Liver (tissue), 9 donors: ENCODE measurements around the gene TAF15. TPM values are rescaled to one million over a fixed set of nuclear protein-coding genes. Genes with fewer than 3 reads are reported as not detected.

Source experiments
- DNase-seq: peaks from one replicate; pipeline ENCODE4 v3.0.0-alpha.2; 2017; ENCODE audit warnings: low spot score
- H3K27ac ChIP-seq, 2 donors: one replicate each; pipeline ENCODE4 v1.7.0; 2013; ENCODE audit warnings: inconsistent platforms in 2 of 2, low read length in 2 of 2, control low read depth in 1 of 2, low read depth in 1 of 2, mild to moderate bottlenecking in 1 of 2
- H3K27me3 ChIP-seq, 4 donors: one replicate each; pipeline versions ENCODE4 v1.6.1 to v1.7.0; 2013; ENCODE audit warnings: low read length in 3 of 4, inconsistent platforms in 1 of 4, mild to moderate bottlenecking in 1 of 4, moderate library complexity in 1 of 4; ENCODE audit not compliant: control insufficient read depth in 4 of 4, insufficient read depth in 4 of 4
- H3K36me3 ChIP-seq, 4 donors: one replicate each; pipeline versions ENCODE4 v1.6.1 to v1.7.0; 2013; ENCODE audit warnings: low read length in 3 of 4, mild to moderate bottlenecking in 3 of 4, low read depth in 1 of 4, moderate library complexity in 1 of 4; ENCODE audit not compliant: control insufficient read depth in 4 of 4, insufficient read depth in 3 of 4
- H3K4me1 ChIP-seq, 4 donors: one replicate each; pipeline versions ENCODE4 v1.6.1 to v1.7.0; 2013; ENCODE audit warnings: low read length in 3 of 4, mild to moderate bottlenecking in 3 of 4, moderate library complexity in 1 of 4; ENCODE audit not compliant: control insufficient read depth in 4 of 4, insufficient read depth in 4 of 4
- H3K4me3 ChIP-seq, 3 donors: one replicate each; pipeline versions ENCODE4 v1.6.1 to v1.7.0; 2013; ENCODE audit warnings: low read length in 3 of 3, control low read depth in 1 of 3, low read depth in 1 of 3, mild to moderate bottlenecking in 1 of 3
- H3K9ac ChIP-seq, 2 donors: one replicate each; pipeline ENCODE4 v1.7.0; 2013; ENCODE audit warnings: low read length in 2 of 2, mild to moderate bottlenecking in 2 of 2, moderate library complexity in 2 of 2, control low read depth in 1 of 2, low read depth in 1 of 2
- H3K9me3 ChIP-seq, 4 donors: one replicate each; pipeline versions ENCODE4 v1.6.1 to v1.7.0; 2013; ENCODE audit warnings: low read length in 3 of 4; ENCODE audit not compliant: control insufficient read depth in 4 of 4
- HNF4G ChIP-seq: IDR thresholded peaks from 2 replicates; pipeline ENCODE4 v1.6.1; 2016; ENCODE audit warnings: antibody characterized with exemption
- NR2F2 ChIP-seq: IDR thresholded peaks from 2 replicates; pipeline ENCODE4 v1.6.1; 2016; ENCODE audit warnings: antibody characterized with exemption
- RAD21 ChIP-seq, 2 donors: IDR thresholded peaks; 2 replicates each; pipeline ENCODE4 v1.6.1; 2016; ENCODE audit warnings: antibody characterized with exemption in 2 of 2, mild to moderate bottlenecking in 2 of 2
- SP1 ChIP-seq: IDR thresholded peaks from 2 replicates; pipeline ENCODE4 v1.6.1; 2018; ENCODE audit warnings: antibody characterized with exemption, mild to moderate bottlenecking
- TAF1 ChIP-seq: conservative IDR thresholded peaks from 2 replicates; pipeline ENCODE4 v1.6.1; 2016; ENCODE audit warnings: antibody characterized with exemption, mild to moderate bottlenecking
- YY1 ChIP-seq: IDR thresholded peaks from 2 replicates; pipeline ENCODE4 v1.6.1; 2016; ENCODE audit warnings: antibody characterized with exemption, mild to moderate bottlenecking
- WGBS: extraction: QIAGEN DNeasy Blood & Tissue Kit; methylation state at CpG from one replicate; pipeline ENCODE4 v1.1.7; 2013; 5-methylcytosine and 5-hydroxymethylcytosine counted together
- polyA plus RNA-seq, 2 donors: library from polyadenylated mRNA; stranded (reverse) in 1 of 2; unstranded in 1 of 2; fragments of 200-250 nt in 1 of 2; fragments of >200 nt in 1 of 2; fragmentation: Nextera tagmentation in 1 of 2; extraction: Ambion mirVana in 1 of 2; gene quantifications; one replicate each; pipeline versions ENCODE4 v1.2.1 to v1.2.3, GENCODE V29; 2013 to 2015
- total RNA-seq, 2 donors: library from RNA; depleted of rRNA; stranded (reverse); fragments of >200 nt; gene quantifications; one replicate each; pipeline ENCODE4 v1.2.3, GENCODE V29; 2014
- TF ChIP-seq, protein P1 (sequence below): IDR thresholded peaks from 2 replicates; pipeline ENCODE4 v1.6.1; 2016; ENCODE audit warnings: antibody characterized with exemption
- TF ChIP-seq, protein P2 (sequence below): fragments of 150-350 bp; IDR thresholded peaks from 2 replicates; pipeline ENCODE4 v1.5.1; 2017; ENCODE audit warnings: improper control_type of control experiment, low read depth, low read length; ENCODE audit not compliant: missing input control
- donor health status: healthy.
- donor health status: healthy.
- donor health status: healthy.
- donor health status: healthy.
- donor health status: healthy.

The TAF15 gene
- total and polyA plus RNA-seq, 4 donors, result 13.5 to 75.0 (median 67.6) TPM

DNA sequence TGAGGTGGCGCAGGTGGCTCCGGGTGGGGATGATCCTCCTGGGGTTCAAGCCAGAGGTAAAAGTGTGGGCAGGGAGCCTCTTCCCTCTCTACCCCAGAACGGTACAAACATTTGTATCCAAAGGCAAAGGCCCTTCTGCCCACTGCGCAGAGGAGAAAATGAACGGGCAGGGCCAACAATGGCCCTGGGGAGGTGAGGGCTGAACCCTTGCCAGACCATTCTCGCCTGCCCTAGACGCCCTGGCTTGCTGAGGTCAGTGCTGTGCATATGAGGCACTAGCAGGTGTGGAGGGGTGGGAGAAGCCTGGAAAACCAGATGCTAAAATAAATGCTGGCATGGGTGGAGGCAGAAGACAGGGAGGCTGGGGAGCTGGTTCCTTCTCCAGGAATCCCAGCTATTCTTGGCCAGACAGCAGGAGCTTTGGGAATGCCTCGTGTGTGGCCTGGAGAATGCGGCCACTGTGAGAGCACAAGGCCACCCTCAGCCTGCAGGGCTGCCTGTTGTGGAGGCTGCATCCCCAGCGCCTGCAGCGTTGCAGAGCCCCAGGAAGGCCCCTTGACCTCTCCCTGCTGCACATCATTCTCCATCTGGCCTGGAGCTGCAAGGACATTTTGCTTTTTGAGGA, 44.1 kb upstream of the TAF15 start:
- no peak for DNase-seq
- H3K9ac ChIP-seq, result no peak overlapping the region
- H3K9me3 ChIP-seq, result no peaks in the 10 kb centered on the region
- H3K36me3 ChIP-seq, result no peaks in the 10 kb centered on the region
- no peak overlapping the region for H3K4me3 ChIP-seq
- H3K27me3 ChIP-seq, result no peaks in the 10 kb centered on the region
- WGBS, result 86% methylated on average over 11 of the region's 11 CpGs
- H3K4me1 ChIP-seq, result peaks cover 2 to 12% (median 6%) of the 10 kb centered on the region in 4 donors
- H3K27ac ChIP-seq, result no peak overlapping the region
- no peak for TF ChIP-seq SP1
- TF ChIP-seq YY1, result no peak

DNA sequence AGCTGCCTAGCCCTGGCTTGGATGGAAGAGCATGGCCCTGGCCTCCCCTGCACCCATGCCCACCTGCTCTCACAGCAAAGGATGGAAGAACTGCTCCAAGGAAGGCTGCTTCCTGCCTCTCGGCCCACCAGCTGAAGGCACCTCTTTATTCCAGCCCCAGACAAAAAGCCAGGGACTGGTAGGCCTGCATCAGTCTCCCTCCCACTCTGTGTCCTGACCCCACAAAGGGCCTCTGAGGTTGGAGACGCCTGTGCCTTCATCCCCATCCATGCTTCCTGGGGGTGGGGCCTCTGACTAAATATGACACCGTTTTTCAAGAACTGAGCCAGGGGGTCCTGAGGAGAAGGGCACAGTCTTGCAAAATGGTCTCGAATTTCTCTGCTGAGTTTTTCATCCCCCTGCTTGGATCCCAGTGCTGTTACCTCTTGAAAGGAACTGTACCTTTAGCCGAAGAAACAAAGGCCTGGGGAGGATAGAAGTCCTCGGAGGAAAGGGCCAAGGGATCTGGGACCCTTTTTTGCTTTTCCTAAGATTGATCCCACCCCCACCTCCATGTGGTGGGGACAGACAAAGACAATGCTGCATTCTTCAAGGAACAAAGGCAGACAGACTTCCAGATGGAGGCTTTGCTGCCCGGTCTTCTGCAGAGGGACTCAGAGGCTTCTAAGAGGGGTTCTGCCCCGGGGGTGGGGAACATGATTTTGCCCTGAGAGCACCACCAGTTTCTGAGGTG, 43.4 kb upstream of the TAF15 start:
- Histone ChIP-seq H3K9me3 (no peaks in the 10 kb centered on the region), H3K27me3 (no peaks in the 10 kb centered on the region), H3K36me3 (no peaks in the 10 kb centered on the region), H3K9ac (no peak overlapping the region), H3K4me3 (no peak overlapping the region), H3K4me1 (peaks cover 2 to 12% (median 6%) of the 10 kb centered on the region in 4 donors), H3K27ac (no peak overlapping the region)
- TF ChIP-seq NR2F2 (no peak), TAF1 (no peak)
- TF ChIP-seq, protein P1, sequence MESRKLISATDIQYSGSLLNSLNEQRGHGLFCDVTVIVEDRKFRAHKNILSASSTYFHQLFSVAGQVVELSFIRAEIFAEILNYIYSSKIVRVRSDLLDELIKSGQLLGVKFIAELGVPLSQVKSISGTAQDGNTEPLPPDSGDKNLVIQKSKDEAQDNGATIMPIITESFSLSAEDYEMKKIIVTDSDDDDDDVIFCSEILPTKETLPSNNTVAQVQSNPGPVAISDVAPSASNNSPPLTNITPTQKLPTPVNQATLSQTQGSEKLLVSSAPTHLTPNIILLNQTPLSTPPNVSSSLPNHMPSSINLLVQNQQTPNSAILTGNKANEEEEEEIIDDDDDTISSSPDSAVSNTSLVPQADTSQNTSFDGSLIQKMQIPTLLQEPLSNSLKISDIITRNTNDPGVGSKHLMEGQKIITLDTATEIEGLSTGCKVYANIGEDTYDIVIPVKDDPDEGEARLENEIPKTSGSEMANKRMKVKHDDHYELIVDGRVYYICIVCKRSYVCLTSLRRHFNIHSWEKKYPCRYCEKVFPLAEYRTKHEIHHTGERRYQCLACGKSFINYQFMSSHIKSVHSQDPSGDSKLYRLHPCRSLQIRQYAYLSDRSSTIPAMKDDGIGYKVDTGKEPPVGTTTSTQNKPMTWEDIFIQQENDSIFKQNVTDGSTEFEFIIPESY, result no peak
- no peak for DNase-seq
- WGBS, result 82% methylated on average over 8 of the region's 8 CpGs

DNA sequence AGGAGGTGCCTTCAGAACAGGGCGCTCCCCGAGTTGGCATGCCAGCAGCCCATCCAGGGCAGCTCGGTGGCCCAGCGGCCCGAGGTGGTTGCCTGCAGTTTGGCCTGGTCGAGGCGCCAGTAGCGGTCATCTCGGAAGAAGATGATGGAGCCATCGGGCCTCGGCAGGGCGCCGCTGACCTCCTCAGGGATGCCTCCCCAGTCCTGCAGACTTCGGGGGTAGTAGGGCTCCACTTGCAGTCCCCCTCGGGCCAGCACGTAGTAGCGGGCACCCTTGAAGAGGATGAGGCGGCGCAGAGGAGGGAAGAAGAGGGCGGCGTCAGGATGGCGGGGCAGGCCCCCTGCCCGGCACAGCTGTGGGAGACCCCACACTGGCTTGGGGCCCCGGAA, 42.8 kb upstream of the TAF15 start:
- H3K27me3 ChIP-seq, result no peaks in the 10 kb centered on the region
- 87% methylated on average over 24 of the region's 24 CpGs for WGBS
- no peak overlapping the region for H3K9ac ChIP-seq
- TF ChIP-seq HNF4G, result no peak
- no peak overlapping the region for H3K27ac ChIP-seq
- no peak overlapping the region for H3K4me3 ChIP-seq
- H3K36me3 ChIP-seq, result no peaks in the 10 kb centered on the region
- H3K9me3 ChIP-seq, result no peaks in the 10 kb centered on the region
- peaks cover 2 to 12% (median 6%) of the 10 kb centered on the region in 4 donors for H3K4me1 ChIP-seq
- no peak for DNase-seq

DNA sequence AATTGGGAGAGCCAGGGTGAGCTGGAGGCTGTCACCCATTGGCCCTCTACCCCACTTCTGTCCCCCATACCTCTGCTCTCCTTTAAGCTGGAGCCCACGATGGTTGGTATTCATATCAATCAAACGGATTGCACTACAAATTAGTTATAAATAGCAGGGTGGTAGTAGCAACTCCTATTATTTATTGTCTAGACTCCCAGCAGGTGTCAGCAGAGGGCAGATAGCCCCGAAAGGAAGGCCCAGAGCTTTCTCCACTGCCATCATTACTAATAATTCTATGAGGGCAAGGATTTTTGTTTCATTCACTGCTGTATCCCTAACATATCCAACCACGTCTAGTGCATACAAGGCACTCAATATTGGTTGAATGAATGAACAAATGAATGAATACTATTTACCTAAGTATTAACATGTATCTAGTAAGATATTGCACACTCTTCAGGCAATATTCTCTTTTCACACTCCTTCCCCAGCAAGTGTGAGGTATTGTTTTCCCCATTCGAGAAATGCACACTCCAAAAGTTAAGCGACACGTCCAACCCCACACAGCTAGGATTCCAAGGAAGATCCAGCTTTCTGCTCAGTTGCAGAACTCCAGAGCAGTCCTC, 42.3 kb upstream of the TAF15 start:
- H3K36me3 ChIP-seq, result no peaks in the 10 kb centered on the region
- H3K9me3 ChIP-seq, result no peaks in the 10 kb centered on the region
- no peak overlapping the region for H3K9ac ChIP-seq
- 36% methylated on average over 7 of the region's 7 CpGs for WGBS
- TF ChIP-seq, protein P2, sequence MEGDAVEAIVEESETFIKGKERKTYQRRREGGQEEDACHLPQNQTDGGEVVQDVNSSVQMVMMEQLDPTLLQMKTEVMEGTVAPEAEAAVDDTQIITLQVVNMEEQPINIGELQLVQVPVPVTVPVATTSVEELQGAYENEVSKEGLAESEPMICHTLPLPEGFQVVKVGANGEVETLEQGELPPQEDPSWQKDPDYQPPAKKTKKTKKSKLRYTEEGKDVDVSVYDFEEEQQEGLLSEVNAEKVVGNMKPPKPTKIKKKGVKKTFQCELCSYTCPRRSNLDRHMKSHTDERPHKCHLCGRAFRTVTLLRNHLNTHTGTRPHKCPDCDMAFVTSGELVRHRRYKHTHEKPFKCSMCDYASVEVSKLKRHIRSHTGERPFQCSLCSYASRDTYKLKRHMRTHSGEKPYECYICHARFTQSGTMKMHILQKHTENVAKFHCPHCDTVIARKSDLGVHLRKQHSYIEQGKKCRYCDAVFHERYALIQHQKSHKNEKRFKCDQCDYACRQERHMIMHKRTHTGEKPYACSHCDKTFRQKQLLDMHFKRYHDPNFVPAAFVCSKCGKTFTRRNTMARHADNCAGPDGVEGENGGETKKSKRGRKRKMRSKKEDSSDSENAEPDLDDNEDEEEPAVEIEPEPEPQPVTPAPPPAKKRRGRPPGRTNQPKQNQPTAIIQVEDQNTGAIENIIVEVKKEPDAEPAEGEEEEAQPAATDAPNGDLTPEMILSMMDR, result peak; percentile 62
- TF ChIP-seq RAD21 (IDR thresholded peaks at IDR 0.05) (peak; percentile 84 to 88), TAF1 (no peak)
- DNase-seq, result no peak
- no peak overlapping the region for H3K4me3 ChIP-seq
- H3K27ac ChIP-seq, result no peak overlapping the region
- peaks cover 2 to 12% (median 6%) of the 10 kb centered on the region in 4 donors for H3K4me1 ChIP-seq
- no peaks in the 10 kb centered on the region for H3K27me3 ChIP-seq
